ENCODE data around the gene THSD7B.

DNA sequence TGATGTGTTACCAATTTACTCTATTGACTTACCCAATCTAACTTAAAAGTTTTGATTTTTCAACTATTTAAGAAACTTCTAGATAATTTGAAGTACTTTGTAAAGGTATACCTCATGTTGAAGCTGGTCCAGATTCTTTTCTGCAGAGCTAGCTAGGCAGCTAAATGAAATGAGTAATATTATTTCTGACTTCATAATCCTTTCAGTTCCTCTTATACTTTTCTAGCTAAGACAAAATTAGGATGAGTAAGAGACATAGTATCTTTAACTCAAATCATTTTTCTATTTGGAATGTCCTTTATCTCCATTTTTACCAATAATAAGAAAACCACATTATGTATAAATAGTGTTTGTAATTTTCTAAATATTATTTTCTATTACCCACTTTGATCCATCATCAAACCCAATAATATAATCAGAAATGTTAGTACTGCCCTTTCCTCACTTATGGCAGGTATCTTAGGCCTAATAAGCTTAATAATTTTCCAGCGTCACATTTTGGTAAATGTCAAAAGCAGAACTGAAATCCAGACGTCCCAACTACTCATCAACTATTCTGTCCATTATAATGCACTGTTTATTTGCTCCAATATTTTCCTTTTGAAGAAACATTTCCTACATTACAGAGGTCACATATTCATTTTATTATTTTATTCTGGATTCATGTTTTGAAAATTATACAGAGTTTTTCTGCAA, 456.6 kb downstream of the THSD7B start:
- TF ChIP-seq POLR2AphosphoS5 (IDR thresholded peaks at IDR 0.05; ENCODE audit: borderline replicate concordance, low read depth, low read length), result no peak
- TF ChIP-seq FOXP2 (optimal IDR thresholded peaks at IDR 0.05; ENCODE audit: control extremely low read depth, extremely low read length, insufficient read depth), result no peak
